Measurements from ENCODE around the gene FNIP1.
"Not testable (repeated sequence)": the region's sequence is repeated elsewhere in the genome, so short reads cannot be mapped to it uniquely, and the experiment has no call there.

The FNIP1 gene

DNA sequence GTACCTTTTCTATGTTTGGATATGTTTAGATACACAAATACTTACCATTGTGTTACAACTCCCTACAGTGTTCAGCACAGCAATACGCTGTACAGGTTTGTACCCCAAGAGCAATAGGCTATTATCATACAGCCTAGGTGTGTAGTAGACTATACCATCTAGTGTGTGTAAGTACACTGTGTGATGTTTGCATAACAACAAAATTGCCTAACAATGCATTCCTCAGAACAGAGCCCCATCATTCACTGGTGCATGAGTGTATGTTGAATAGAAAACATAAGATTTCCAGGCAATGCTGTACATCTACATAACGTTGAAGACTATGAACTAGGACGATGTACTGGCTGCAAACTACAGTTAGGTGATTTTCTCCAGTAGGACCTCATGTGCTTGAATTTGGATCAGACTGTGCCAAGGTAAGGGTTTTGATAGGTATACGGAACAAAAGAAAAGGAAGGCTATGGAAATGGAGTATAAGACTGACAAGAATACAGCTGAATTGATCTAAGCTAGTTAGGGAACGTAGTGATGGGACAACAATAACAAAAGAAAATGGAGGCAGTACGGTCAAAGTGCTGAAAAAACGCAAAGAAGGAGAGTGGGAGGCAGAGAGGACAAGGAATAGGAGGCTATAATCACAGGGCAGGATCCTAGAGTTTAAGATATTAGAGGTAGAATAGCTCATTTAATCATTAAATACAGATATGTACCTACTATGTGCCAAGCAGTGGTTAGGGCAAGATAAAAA, 46.9 kb downstream of the FNIP1 start:
- DNase-seq: no peak

DNA sequence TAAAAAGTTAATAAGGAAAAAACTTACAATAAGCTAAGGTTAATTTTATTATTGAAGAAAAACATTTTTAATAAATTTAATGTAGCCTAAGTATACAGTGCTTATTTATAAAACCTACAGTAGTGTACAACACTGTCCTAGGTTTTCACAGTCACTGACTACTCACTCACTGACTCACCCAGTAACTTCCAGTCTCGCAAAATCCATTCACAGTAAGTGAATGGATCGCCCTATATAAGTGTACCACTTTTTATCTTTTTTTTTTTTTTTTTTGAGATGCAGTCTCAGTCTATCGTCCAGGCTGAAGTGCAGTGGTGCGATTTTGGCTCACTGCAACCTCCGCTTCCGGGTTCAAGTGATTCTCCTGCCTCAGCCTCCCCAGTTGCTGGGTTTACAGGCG, 47.7 kb downstream of the FNIP1 start:
- no peak for DNase-seq

DNA sequence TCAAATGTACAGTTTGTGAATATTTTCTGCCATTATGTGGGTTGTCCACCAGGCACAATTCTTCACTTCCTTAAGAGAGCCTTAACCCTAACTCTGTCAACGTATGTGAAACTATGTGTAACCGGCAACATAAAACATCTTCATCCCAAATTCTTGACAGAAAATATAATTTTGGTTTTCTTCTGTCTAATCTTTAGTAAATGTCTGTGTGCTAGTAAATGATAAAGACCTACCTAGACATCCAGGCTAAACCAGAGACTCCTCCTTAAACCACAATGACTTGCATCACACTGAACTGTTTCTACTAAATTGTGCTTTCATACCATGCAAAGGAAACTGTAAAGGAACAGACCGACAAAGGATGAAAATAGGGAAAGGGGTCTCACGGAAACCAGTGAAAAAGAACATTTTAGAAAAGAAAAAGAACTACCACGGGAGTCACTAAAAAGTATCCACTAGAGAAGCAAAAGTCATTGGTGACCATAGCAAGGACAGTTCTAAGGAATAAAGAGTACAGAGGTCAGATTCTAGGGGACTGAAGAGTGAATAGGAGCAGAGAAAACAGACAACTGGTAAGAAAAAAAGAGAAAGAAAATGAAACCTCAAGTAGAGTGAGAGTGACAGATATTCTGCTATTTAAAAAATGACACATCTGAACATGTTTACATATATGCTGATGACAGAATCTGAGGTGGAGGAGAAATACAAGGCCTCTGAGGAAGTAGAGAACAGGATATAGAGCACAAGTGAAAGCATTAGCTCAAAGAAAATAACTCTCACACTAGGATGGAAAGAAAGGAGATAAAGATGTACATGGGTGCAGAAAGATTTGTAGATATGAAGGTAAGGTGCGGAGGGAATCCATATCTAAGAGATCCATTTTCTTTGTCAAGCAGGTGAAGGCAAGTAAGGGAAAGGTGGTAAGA, 49.4 kb downstream of the FNIP1 start:
- no peak for DNase-seq

DNA sequence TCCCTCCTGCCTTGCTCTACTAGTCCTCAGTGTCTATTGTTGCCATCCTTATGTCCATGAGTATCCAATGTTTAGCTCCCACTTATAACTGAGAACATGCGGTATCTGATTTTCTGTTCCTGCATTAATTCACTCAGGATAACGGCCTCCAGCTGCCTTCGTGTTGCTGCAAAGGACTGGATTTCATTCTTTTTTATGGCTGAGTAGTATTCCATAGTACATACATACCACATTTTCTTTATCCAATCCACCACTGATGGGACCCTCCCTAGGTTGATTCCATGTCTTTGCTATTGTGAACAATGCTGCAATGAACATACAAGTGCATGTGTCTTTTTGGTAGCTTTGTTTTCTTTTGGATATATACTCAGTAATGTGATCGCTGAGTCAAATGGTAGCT, 50.4 kb downstream of the FNIP1 start:
- DNase-seq: no peak

DNA sequence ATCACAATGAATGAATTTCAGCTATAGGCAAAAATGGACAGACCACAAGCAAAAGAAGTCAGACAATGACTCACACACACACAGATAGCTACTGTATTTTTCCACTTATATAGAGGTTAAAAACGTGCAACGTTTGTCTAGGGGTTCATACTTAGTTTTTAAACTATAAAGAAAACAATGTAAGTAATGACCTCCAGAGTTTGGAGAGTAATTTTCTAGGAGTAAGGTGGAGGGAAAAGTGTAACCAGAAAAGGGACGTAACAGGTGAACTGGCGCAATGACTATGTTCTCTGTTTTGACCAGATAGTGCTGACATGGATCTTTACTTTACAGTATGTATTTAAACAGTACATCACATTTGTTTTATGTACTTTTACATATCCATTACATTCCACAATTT, 51.1 kb downstream of the FNIP1 start:
- no peak for DNase-seq

DNA sequence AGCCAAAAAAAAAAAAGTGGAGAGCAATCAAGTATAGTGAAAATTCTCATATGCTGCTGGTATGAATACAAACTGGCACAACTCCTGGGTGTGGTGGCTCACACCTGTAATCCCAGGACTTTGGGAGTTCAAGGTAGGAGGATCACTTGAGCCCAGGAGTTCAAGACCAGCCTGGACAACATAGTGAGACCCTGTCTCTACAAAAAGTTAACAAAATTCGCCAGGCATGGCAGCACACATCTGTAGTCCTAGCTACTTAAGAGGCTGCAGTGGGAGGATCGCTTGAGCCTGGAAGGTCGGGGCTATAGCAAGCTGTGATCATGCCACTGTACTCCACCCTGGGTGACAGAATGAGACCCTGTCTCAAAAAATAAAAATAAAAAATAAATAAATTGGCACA, 51.7 kb downstream of the FNIP1 start:
- no peak for DNase-seq

DNA sequence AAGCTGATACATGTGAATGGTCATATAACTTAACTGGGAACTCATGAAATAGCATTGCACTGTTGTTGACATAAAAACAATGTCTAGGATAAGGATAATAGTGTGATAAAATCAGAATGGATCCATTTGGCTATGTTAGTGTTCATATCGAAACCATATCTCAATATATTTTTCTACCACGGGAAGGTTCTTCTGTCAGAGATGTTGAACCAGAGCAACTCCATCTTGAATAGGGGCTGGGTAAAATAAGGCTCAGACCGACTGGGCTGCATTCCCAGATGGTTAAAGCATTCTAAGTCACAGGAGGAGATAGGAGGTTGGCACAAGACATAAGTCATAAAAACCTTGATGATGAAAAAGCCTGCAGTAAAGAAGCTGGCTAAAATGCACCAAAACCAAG, 56.3 kb downstream of the FNIP1 start:
- DNase-seq: no peak

DNA sequence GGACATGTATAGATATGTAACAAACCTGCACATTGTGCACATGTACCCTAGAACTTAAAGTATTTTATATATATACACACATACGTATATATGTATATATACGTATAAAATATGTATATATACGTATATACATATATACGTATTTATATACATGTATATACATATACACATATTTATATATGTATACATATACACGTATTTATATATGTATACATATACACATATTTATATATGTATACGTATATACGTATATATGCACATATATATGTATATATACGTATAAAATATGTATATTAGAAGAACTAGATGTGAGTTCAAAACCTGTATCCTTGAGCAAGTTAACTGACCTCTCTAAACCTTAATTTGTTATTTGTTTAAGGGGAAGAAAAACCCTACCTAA, 61.4 kb downstream of the FNIP1 start:
- no peak for DNase-seq

DNA sequence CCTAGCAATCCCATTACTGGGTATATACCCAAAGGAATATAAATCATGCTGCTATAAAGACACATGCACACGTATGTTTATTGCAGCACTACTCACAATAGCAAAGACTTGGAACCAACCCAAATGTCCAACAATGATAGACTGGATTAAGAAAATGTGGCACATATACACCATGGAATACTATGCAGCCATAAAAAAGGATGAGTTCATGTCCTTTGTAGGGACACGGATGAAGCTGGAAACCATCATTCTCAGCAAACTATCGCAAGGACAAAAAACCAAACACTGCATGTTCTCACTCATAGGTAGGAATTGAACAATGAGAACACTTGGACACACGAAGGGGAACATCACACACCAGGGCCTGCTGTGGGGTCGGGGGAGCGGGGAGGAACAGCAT, 61.9 kb downstream of the FNIP1 start:
- not testable (repeated sequence) for DNase-seq

DNA sequence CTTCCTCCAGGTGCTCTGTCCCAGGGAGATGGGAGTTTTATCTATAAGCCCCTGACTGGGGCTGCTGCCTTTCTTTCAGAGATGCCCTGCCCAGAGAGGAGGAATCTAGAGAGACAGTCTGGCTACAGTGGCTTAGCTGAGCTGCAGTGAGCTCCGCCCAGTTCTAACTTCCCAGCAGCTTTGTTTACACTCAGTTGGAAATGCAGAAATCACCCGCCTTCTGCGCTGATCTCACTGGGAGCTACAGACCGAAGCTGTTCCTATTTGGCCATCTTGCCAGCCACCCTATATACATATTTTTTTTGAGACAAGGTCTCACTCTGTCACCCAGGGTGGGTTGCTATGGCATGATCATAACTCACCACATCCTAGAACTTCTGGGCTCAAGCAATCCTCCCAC, 67.5 kb downstream of the FNIP1 start:
- not testable (repeated sequence) for DNase-seq

DNA sequence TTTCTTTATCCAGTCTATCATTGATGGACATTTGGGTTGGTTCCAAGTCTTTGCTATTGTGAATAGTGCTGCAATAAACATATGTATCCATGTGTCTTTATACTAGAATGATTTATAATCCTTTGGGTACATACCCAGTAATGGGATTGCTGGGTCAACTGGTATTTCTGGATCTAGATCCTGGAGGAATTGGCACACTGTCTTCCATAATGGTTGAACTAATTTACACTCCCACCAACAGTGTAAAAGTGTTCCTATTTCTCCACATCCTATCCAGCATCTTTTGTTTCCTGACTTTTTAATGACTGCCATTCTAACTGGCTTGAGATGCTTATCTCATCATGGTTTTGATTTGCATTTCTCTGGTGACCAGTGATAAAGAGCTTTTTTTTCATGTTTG, 72.7 kb downstream of the FNIP1 start:
- not testable (repeated sequence) for DNase-seq

DNA sequence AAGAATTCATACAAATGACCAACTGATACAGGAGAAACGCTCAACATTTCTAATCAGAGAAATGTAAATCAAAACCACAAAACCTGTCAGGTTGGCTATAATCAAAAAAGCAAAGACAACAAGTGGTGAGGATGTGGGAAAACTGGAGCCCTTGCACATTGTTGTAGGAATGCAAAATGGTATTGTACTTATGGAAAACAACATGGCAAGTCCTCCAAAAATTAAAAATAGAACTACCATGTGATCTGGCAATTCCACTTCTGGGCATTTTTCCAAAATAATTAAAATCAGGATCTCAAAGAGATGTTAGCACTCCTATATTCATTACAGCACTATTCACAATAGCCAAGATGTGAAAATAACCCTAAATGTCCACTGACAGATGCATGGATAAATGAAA, 76.1 kb downstream of the FNIP1 start:
- no peak for DNase-seq

DNA sequence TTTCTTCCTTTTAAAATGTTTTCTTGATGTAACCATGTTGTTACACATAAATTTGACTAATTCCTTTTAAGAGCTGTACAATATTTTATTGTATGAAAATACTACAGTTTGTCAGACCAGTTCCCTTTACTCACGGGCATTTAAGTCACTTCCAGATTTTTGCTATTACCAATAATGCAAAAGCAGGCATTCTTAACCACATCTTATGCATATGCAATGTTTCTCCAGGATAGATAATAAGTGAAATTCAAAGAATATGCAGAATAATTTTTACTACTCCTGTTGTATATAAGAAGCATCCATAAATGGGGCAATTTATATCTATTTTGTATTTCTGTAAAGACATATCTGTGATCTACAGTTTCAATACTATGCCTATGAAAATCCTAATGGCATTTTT, 77.3 kb downstream of the FNIP1 start:
- DNase-seq: no peak

DNA sequence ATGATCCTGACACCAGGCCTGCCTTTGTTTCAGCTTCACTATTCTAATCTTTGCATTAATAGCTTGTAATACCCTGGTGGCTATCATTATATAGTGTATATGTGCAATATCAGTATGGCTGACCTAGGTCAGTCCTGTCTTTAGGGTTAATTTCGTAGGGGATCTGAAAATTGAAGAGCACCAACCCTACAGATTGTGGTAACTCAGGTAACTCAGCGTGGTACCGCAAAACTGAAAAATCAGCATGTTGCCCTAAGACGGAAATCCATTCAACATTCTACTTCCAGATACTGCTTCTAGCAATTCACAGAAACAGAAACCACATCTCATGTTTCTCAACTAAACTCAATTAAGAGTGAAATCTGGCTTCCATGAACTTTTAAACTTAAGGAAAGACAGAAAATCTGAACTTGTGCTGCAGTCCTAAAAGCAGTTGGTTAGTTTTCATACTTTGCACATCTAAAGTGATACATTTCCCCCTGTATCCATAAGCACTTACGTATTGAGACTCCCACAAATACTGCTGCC, 78.3 kb downstream of the FNIP1 start:
- no peak for DNase-seq

DNA sequence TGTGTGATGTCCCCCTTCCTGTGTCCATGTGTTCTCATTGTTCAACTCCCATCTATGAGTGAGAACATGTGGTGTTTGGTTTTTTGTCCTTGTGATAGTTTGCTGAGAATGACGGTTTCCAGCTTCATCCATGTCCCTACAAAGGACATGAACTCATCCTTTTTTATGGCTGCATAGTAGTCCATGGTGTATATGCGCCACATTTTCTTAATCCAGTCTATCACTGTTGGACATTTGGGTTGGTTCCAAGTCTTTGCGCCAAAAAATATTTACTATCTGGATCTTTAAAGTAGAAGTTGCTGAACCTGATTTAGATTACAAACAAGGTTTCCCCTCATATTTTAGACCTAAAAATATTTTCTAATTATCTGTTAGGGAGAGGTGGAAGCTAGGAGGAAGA, 79.7 kb downstream of the FNIP1 start:
- not testable (repeated sequence) for DNase-seq

DNA sequence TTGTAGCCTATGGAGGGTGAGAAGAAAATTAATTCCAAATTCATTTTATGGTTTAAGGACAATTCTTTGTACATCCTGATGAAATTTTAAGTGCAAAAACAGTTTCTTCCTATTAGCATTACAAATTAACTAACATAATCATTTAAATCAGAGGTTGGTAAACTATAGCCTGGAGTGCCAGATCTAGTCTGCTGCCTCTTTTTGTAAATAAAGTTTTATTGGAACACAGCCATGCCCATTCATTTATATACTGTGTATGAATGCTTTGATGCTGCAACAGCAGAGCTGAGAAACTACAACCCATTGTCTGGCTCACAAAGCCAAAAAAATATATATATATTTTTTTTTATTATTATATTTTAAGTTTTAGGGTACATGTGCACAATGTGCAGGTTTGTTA, 80.2 kb downstream of the FNIP1 start:
- DNase-seq: no peak

DNA sequence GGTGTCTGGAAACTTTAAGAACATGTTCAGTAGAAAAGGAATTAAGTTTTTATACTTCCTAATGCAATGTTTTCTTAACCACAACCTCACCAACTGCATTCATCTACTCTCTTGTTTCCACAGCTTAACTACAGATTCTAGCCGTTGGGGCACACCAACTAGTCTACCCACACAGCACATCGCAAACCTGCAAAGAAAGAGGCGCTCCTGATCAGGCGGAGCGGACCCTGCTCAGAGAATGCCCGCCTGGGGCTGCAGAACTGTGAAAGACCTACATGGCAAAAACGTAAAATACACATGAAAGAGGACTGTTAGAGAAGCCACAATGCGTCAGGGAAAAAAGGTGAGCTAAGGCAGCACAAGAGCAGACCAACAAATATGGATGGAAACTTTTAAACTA, 86.4 kb downstream of the FNIP1 start:
- DNase-seq: no peak

DNA sequence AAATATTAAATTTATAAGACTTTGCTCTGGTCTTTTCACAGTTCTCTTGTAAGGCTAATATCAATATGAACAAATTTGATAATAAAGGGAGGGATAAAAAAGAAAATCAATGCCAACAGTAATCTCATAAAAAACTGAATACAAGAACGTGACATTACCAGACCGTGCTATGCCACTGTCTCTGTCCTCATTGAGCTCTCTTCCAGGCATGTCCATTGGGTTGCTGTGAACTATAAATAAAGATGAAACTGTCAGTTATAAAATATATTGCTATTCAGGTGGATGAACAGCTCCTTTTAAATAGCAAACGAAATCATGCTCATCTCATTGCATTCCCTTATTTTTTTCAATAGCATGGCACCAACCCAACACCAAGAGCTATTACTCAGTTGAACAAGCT, 87.8 kb downstream of the FNIP1 start:
- no peak for DNase-seq

DNA sequence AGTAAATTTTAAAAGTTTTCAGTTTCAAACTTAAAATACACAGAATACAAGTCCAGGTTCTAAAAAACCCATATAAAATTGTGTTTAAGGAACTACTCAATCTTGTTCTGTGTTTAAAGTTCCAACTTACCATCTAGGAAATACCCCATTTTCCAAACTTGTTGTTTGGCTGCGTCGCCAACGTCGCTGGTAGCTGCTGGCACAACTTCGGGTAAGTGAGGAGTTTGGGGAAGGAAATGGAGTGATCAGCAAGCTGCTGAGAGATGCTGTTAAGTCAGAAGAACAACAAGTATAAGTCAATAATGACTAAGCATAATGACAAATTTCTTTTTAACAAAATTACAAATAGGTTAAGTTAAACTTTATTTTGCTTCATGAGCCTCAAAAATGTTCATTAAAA, 90.5 kb downstream of the FNIP1 start:
- DNase-seq: no peak

DNA sequence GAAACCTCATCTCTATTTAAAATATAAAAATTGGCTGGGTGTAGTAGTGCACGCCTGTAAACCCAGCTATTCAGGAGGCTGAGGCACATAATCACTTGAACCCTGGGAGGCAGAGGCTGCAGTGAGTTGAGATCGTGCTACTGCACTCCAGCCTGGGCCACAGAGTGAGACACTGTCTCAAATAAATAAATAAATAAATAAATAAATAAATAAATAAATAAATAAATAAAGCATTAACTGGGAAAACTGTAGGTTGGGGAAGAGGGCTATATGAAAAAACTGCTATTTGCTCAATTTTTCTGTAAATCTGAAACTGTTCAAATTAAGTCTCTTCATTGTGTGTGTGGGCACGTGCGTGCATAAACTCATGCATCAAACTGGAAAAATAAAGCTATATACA, 101.9 kb downstream of the FNIP1 start:
- DNase-seq: no peak

DNA sequence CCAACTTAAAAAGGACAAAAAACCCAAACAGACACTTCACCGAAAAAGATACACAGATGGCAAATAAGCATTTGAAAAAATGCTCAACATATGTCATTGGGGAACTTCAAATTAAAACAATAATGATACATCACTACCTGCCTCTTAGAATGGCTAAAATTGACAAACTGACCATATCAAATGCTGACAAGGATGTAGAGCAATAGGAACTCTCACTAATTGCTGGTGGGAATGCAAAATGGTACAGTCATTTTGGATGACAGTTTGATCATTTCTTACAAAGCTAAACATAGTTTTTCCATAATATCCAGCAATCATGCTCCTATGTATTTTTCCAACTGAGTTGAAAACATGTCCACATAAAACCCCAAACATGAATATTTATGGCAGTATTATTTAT, 102.9 kb downstream of the FNIP1 start:
- DNase-seq: no peak

DNA sequence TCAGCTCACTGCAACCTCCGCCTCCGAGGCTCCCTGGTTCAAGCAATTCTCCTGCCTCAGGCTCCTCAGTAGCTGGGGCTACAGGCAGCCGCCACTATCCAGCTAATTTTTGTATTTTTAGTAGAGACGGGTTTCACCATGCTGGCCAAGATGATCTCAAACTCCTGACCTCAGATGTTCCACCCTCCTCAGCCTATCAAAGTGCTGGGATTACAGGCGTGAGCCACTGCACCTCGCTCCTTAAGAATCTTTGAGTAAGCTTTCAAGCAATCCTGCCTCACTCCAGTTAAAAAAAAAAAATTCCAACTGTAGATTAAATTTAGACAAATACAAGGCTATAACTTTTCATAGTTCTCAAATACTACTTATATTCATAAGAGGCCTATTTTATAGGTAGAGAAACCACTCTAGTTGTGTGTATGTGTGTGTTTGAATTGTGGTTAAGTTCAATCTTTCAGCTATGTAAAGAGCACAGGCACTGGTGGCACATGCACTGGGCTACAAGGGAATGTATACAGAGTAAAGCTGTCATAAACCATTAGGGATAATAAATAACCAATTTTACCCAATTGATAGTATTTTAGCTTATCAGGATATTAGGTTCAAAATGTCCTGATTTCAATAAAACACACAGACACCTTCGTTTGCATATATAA, 111.2 kb downstream of the FNIP1 start:
- no peak for DNase-seq

DNA sequence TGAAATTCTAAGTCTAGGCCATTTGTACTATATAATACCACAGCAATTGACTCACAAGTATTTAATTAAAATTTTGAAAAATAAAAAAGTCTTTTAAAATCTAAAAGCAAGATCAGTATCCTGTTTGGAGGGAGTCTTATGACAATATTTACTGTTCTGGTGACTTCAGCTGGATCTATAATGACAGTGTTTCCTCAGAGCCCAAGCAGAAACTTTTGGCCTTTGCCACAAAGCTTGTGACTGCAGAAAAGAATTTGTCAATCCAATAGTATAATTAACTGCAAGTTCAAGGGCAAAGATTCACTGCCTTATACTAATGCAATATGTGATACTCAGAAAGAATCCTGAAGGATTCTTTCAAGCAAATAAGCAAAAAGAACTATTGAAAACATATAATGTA, 112.2 kb downstream of the FNIP1 start:
- DNase-seq: no peak

DNA sequence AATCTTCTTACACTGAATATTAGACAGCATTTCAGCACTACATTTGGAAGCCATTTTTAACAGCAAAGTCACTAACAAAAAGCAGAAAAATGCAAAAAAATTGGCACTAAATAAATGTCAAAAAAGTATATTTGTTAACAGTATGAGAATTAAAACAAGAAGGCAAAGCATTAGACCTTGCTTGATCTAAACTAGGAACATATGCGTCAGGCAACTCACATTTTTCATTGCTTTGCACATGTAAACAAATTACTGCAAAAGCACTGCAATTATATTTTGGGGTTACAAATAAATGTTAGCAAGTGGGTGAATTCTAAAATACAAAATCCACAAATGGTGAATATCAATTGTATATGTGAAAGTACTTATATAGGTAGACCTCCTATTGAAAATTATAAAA, 112.8 kb downstream of the FNIP1 start:
- DNase-seq: no peak

Measured in NCI-H187 (cell line).